GM19239 (cell line): Measurements from ENCODE around the gene FTHL17.

Source experiments
- DNase-seq: peaks from one replicate; pipeline ENCODE4 v3.0.0; 2011; ENCODE audit warnings: low spot score; ENCODE audit not compliant: insufficient read length
- FAIRE-seq: peaks from 2 replicates; lab custom pipeline; 2011; peaks lifted over from hg19 to GRCh38; lab: Jason Lieb, UNC

The FTHL17 gene

GRCh38 chrX:31071725-31072124 is at the start of gene FTHL17:
TSS of gene FTHL17 (minus strand) at chrX:31072041. CDS start at chrX:31071953, 88 bp downstream.
- DNase-seq (no peak), FAIRE-seq (no peak)

DNA sequence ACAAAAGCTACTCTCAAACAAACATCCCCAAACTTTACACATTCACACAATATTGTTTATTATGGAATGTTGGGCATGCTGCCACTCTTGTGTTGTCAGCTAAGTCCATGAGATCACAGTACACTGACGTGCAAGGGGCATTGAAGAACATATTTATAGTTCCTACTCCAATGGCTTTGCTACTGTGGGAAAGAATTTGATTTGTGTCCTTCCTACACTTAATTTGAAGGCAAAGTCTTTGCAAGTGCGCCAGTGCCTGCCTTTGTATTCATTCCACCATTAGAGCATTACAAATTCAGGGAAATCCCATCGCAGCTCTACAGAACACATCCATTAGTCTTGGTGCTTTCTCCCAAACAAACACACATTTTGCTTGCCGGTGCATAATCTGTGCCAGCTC is 45.4 kb upstream of the FTHL17 start:
- FAIRE-seq (no peak), DNase-seq (no peak)

DNA sequence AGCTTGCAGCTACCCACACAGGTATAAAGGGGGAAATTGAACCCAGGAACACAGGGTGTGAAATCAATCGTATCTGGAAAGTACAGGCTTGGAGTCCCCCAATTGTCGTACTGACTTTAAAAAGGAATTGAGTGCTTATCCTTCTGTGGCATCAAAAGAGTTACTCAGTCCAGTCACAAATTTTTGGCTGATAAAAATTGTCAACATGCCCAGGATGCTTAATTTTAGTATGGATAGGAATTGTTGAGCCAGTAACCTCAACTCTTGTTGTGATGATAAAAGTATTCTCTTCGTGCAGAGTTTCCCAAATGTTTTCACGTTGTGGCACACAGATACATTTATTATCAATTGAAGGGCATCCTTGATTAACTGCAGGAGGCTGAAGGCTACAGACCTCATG is 43.6 kb upstream of the FTHL17 start:
- FAIRE-seq = no peak
- DNase-seq = no peak

DNA sequence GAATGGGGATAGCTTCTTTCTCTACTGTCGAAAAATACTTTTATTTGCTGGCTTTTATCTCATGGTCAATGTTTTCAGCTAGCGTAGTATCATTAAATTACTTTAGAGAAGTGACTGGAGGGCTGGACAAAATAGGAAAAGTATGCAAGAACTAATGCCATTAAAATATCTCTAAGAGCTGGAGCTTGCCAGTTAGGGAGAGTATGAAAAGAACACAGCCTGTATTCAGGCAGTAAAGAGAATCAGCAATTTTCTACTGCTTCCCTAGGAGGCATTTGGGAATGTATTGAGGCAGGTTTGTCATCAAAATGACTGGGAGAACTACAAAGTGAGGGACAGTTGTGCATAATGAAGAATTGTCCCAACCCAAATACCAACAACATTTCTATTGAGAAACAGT is 43.0 kb upstream of the FTHL17 start:
- FAIRE-seq (no peak), DNase-seq (no peak)

GRCh38 chrX:31112226-31112999 is 40.6 kb upstream of the FTHL17 start:
- DNase-seq (no peak), FAIRE-seq (no peak)

DNA sequence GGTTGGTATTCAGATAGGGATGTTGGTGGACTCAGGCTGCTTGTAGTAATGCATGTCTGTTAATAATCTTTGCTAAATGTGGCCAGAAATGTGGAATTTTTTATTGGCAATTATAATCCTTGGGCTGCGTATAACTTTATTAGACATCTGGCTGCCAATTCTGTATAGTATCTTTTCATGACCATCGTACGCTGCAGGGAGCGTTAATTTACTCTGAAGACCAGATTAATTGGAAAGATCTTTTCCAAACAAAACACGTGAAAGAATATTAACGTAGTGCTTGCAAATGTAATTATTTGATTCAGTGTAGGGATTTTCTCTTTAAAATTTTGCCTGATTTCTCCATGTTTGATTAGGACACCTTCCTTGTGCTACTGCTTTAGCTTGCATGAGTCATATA is 38.8 kb upstream of the FTHL17 start:
- FAIRE-seq = no peak
- DNase-seq = no peak

DNA sequence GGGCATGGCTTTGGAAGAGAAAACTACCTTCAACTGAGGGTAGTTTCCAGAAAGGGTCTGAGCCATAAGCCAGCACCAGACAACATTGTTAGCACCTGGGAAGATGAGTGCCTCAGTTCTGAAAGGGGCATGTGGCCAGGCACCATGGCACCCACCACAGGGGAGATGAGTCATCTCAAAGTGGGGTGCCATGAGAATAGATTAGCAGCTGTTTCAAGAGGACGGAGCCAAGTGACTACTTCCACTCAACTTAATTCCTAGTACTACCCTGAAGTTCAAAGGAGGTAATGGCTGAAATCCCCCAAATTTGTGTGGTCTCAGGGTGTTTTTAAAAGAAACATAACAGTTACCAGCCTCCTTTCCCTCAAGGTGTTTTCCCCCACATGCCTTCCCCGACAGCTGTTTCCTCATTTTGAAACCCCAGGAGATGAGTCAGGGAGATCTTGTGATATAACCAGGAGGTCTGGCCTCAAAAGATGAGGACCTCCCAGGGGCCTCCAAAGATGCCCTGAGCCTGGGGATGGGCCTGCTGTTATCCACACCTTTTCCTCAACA is 27.8 kb upstream of the FTHL17 start:
- FAIRE-seq (peak; percentile 86), DNase-seq (no peak)

DNA sequence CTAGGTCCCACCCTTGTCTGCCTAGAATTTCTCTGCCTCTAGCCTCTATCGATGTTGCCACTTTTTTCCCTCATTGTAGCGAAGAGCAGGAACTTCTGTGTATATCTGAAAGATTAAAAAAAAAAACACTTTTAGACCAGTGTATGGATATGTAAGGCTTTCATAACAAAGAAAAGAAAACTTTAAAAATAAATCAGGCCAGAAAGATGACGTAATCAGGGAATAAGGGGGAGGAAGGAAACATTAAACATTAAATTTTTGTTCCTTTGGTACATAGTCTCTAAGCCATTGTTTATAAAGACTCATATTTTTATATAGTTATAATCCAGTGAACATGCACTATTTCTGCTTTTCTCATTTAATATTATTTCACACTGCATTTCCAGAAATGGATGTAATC is 26.2 kb upstream of the FTHL17 start:
- no peak for DNase-seq
- FAIRE-seq = no peak

DNA sequence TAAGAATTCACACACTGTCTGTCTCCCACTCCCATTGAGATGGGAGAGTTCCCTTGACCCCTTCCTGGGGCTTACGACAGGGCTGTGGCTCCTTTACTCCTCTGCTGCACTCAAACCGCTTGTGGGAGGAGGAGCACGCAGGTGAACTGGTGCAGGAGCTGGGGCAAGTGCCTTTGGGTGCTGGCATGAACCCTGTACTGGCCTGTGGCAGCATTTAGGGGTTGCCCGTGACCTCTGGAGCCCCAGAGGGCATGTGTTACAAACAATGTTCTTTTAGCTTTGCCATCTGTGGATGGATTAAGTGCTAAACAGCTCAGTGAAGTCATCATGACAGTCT is 21.8 kb upstream of the FTHL17 start:
- no peak for FAIRE-seq

GRCh38 chrX:31092970-31093638 is 21.3 kb upstream of the FTHL17 start:
- DNase-seq = no peak
- FAIRE-seq = peak; percentile 94

More for the DNA sequence above, 21.8 kb upstream of the FTHL17 start:
- DNase-seq = no peak

DNA sequence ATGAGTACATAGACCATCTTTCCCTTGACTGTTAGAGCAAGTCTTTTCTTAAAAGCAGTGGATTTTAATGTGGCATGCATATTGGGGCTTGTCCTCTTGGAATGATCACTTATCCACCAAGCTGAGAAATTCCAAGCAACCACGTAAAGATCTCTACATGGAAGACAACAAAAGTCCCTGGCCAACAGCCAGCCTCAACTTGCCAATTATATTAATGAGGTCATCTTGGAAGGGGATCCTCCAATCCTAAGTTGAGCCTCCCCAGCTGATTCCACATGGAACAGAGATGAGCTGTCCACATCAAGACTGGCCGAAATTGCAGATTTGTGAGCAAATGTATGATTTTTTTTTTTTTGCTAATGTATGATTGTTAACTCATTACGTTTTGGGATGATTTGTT is 20.6 kb upstream of the FTHL17 start:
- DNase-seq (no peak), FAIRE-seq (no peak)

GRCh38 chrX:31091819-31092218 is 20.0 kb upstream of the FTHL17 start:
- no peak for DNase-seq
- FAIRE-seq = peak; percentile 63

DNA sequence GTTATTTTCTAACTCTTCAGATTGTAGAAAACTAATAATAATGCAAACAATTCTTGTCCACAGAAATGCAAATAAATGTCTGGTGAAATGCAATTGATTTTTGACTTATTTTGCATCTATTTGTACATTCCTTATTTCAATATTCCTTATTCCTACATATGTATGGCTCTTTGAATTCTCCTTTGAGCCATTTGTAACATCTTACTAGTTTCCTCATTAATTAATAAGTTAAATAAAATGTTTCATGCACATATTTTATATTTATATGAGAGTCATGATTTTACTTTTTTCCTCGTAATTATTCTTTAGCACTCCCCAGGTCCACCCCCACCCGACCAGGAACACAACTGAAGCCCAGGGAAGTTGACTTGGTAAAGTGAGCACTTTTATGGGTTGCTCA is 2.7 kb upstream of the FTHL17 start:
- DNase-seq = no peak
- no peak for FAIRE-seq

DNA sequence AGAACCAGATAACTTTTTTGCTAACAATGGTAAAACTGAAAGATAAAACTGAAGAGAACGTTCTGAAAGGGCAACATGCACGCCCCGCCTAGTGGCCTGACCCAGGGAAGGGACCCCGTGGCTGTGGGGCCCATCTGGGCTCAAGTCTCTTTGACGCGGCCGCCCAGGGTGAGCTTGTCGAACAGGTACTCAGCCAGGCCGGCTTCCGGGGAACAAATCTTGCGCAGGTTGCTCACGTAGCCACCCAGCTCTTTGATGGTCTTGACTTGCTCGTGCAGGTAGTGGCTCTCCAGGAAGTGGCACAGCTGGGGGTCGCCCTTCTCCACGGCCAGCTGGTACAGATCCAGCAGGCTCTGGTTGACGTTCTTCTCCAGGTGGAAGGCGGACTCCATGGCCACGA is 579 bp downstream of the FTHL17 start:
- FAIRE-seq (no peak), DNase-seq (no peak)

DNA sequence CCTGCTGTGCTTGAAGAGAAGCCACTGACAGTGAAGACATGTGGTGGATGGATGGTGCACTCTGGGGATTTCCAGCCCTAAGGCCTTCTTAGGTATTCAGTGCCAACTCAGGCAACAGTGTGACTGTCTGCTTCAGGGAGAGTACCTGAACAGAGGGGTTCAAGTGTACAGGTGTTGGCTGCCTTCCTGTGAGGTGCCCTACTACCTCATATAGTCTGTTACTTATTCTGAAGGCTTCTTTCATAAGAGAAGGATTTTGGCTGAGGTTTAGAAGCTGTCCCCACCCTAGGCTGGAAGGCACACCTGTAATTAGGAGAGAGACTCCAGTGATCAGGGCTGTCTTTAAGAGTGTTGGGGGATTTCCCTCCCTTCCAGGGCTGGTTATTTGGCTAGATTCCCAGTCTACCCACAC is 1.8 kb downstream of the FTHL17 start:
- peak; percentile 37 for FAIRE-seq
- no peak for DNase-seq

GRCh38 chrX:31063114-31063513 is 8.7 kb downstream of the FTHL17 start:
- FAIRE-seq (no peak), DNase-seq (no peak)

GRCh38 chrX:31061091-31061490 is 10.8 kb downstream of the FTHL17 start:
- FAIRE-seq = no peak
- DNase-seq = no peak

DNA sequence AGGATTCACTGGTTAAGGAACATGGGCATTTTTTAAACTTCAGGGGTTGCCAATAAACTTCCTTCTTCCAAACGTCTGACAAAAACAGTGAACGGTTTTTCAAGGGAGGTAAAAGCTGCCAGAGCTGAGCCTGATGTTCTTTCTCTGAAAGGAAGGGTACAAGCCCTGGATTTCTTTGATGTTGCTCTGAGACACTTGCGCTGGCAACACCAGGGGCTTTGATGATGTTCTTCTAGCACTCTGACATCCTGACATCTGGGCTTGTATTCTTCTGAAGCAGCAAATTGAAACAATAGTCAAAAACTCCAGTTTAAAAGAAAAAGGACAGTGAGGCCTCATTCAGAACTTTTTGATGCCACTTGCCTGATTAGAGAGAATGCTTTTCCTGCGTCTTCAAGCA is 11.8 kb downstream of the FTHL17 start:
- DNase-seq (no peak), FAIRE-seq (no peak)

GRCh38 chrX:31058284-31058683 is 13.6 kb downstream of the FTHL17 start:
- no peak for DNase-seq
- FAIRE-seq = no peak

DNA sequence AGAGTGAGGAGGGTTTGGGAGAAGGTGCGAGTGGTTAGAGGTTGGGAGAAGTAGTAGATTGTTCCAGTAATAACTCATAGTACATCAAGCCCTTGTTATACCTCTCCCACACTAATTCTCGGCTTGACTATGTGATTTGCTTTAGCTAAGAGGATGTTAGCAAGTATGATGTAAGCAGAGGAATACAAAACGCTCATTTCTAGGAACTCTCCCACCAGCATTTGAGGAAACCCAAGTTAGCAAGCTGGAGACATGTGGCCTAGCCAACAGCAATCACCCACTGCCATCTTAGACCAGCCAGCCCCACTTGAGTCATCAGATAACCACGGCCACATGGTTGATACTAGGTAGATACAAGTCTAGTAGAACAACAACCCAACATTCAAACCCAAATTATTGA is 14.2 kb downstream of the FTHL17 start:
- DNase-seq (no peak), FAIRE-seq (no peak)

GRCh38 chrX:31057291-31057690 is 14.6 kb downstream of the FTHL17 start:
- FAIRE-seq (no peak), DNase-seq (no peak)

- FAIRE-seq (no peak), DNase-seq (no peak)
Measured at GRCh38 chrX:31053621-31054020, 18.2 kb downstream of the FTHL17 start.
